GM21381 (cell line): Measurements from ENCODE around the gene UCP2.
"Not testable (repeated sequence)": the region's sequence is repeated elsewhere in the genome, so short reads cannot be mapped to it uniquely, and the experiment has no call there.

ENCODE experiments used
- ATAC-seq: cut with Tn5 transposase; IDR thresholded peaks from one replicate; pipeline ENCODE4 v1.9.1; 2021; ENCODE audit warnings: mild to moderate bottlenecking, moderate library complexity; ENCODE audit not compliant: unreplicated experiment

Gene UCP2

GRCh38 chr11:73946798-73947458, 35.7 kb downstream of the UCP2 start:
- ATAC-seq: no peak

DNA sequence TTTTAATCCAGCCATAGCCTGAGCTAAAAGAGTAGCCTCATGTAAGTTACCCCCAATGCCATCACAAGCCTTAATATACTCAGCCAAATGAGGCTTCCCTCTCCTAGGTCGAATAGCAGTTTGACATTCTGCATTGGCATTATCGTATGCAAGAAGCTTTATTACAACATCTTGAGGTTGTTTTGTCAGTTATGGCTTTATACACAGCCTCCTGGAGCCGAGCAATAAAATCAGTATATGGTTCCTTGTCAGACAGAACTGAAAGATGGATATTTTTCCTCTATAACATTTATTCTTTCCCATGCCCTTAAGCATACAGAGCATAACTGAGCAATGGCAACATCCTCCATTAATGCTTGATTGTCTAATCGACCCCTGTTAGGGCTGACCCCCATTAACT, 37.2 kb downstream of the UCP2 start:
- no peak for ATAC-seq

DNA sequence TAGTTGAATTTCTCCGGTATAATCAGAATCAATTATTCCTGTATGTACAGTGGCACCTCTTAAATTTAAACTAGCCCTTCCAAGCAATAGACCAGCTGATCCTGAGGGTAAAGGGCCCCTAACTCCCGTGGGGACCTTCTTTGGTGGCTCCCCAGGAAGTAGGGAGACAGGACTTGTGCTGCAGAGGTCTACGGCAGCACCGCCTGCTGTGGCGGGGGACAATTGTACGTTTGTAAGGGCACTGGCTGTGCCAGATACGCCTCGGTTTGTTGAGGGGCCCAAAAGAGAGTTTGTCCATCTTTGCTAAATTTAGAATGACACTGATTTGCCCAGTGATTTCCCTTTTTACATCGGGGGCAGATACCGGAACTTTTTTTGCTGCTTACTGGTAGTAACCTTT, 37.7 kb downstream of the UCP2 start:
- no peak for ATAC-seq

- ATAC-seq: no peak
Measured at GRCh38 chr11:73944085-73944484, 38.6 kb downstream of the UCP2 start.

- no peak for ATAC-seq
Measured at GRCh38 chr11:73942010-73942409, 40.6 kb downstream of the UCP2 start.

GRCh38 chr11:73940801-73941570, 41.7 kb downstream of the UCP2 start:
- no peak for ATAC-seq

- ATAC-seq: no peak
Measured at GRCh38 chr11:73939096-73939495, 43.5 kb downstream of the UCP2 start.

- not testable (repeated sequence) for ATAC-seq
Measured at GRCh38 chr11:73936047-73936446, 46.6 kb downstream of the UCP2 start.

DNA sequence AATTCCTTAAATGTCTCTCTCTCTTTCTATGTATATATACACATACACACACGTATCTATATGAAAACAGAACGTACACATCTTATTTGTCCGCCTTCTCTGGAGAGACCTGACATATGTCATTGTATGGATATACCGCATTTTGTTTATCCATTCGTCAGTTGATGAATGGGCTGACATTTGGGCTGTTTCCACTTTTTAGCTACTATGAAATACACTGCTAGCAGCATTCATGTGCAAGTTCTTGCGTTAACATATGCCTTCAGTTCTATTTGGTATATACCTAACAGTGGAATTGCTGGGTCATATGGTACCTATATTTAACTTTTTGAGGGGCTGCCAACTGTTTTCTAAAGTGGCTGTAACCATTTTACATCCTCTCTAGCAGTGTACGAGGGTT, 49.9 kb downstream of the UCP2 start:
- ATAC-seq: no peak

- ATAC-seq: no peak
Measured at GRCh38 chr11:73931951-73932350, 50.7 kb downstream of the UCP2 start.

DNA sequence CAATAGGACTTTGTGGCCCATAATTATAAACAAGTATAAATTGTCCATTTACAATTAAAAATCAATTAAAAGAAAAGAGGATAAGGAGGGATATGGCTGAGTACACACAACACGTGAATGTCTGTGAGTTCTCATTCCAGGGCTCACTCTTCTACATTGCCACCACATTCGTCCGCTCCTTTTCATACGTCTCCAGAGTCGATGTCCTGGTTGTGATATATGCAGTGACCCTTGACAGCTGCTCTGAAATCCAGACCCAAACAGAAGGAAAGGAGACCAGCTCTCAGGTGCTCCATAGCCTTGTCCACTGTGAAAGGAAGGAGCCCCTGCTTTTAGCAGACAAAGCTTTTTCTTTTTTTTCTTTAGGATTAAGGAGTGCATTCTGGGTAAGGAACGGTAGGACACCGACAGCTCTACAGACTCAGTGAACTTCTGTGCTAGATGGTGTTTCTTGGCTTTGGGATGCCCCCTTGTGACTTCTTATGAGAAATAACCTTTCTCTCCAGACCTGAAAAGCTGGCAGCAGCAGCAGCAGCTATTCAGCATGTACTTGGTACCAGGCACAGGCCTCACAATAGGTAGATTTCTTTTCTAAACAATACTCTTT, 51.5 kb downstream of the UCP2 start:
- no peak for ATAC-seq

GRCh38 chr11:73929388-73929787, 53.3 kb downstream of the UCP2 start:
- no peak for ATAC-seq
